ENCODE data around the gene KLF7.
"Not testable (repeated sequence)": the region's sequence is repeated elsewhere in the genome, so short reads cannot be mapped to it uniquely, and the experiment has no call there.

The KLF7 gene

DNA sequence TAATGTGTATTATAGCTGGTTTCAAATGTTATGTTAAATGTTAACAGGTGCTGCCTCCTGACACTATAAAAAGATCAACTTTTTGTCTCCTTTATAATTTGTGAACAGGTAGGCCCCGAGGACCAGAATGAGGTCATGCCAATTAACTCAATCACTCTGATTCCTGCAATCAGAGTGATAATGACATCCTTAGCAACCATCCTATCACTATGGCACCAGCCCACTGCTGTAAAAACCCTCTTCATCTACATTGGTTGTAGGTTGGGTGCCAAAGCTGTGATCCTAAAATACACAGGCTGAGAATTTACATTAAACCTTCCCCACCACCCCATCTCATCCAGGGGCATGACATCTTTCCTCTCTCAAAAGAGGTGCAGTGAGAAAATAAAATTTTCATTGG, 122.9 kb downstream of the KLF7 start:
- H3K4me3 ChIP-seq (ENCODE audit: low read depth, low read length): no peak overlapping the region
- no peak for DNase-seq (ENCODE audit: low read depth)

DNA sequence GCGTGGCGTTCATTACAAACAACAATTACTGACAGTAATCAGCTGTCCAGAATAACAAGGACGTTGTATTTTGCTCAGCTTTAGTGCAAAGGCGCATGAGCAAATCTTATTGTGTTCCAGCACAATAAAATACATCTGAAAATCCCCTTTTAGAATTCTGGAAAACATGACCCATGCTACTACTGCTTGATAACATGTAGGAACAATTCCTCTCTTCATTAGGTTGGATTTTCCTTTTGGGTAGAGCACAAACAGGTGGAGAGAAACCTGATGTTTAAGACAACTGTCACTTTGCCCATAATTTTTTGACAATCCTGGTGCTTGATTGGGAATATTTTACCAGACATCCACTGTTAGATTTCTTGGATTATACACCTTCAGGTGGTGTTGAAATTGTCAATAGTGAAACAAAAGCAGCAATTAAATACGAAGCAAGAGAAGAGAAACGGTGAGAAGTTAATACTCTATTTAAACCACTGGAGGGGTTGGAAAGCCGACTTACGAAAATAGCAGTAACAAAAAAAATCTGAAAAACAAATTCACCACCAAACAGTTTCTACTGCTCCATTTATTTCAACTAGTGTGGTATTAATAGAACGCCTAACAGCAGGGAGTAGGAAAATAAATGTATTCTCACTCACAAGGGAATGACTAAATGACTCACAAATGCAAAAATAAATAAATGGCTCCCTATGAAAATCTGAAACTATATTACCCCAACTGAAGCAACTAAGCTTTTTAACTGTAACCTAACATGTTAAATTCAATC, 123.8 kb downstream of the KLF7 start:
- no peak overlapping the region for H3K4me3 ChIP-seq (ENCODE audit: low read depth, low read length)
- no peak for DNase-seq (ENCODE audit: low read depth)

DNA sequence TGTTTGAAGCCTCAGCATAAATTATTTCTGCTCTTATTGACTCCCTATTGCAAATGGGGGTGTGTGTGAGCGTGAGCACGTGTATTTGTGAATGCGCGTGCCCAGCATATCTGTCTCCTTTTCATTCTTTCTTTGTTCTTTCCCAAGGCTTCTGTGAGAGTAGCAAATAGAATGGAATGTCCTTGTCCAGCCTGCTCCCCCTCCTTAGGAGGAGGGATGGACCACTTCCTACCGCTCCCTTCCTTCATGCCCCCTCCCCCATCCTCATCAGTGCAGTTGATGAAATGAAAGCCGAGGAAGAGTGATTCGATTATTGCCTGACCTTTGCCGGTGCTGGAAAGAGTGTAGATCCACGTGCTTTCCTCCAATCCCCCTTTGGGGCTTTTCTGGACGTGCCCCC, 124.5 kb downstream of the KLF7 start:
- no peak for DNase-seq (ENCODE audit: low read depth)
- H3K4me3 ChIP-seq (ENCODE audit: low read depth, low read length): no peak overlapping the region

DNA sequence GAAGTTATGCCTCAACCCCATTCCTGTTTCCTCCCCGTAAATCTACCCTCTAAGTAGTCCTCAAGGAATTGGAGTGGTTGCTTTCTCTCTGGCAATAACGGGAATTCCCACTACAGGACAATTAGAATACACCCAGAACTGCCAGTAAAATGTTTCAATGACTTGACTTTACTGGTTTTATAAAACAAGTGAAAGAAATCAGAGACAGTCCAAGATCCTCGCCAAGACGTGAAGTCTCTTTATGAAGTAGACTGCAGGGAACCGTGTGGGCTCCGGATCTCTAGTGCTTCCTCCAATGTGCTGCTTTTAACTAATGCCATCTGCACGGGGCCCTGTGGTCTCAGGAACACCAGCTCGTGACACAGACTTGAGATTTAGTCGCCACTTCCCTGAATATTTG, 125.1 kb downstream of the KLF7 start:
- no peak overlapping the region for H3K4me3 ChIP-seq (ENCODE audit: low read depth, low read length)
- no peak for DNase-seq (ENCODE audit: low read depth)

DNA sequence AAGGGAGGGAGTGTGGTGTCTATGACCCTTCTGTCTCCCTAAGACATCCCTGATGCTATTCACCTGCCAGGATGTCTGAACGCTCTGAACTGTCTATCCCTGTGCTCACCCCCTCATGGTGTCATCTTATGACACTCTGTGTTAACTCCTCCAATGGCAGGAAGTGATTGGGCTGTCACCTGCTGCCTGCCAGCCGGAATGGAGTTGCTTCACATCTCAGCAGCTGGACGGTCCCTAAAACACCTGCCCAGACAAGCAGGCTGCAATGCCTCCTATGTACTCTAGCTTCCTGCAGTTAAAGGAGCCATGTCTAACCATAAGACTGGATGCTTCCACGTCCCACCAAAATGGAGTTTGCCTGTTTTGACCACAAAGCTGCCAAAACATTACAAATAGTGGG, 126.5 kb downstream of the KLF7 start:
- no peak overlapping the region for H3K4me3 ChIP-seq (ENCODE audit: low read depth, low read length)
- no peak for DNase-seq (ENCODE audit: low read depth)

DNA sequence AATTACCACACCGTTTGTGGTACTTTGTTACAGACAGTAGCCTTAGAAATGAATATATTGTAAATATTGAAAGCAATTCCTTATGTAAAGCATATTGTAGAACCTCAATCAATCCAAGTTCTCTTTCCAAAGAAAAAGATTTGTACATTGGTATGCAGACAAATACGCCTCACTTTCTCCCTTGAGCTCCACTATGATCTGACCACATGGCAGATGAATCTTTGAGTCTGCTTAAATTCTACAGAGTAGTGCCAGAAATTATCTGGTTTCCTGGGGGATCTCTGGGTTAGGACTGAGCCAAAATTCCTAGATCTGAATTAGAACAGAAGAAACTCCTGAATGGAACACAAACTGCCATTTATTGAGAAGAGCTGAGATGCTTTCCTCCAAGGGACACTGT, 127.4 kb downstream of the KLF7 start:
- DNase-seq (ENCODE audit: low read depth): no peak
- no peak overlapping the region for H3K4me3 ChIP-seq (ENCODE audit: low read depth, low read length)

DNA sequence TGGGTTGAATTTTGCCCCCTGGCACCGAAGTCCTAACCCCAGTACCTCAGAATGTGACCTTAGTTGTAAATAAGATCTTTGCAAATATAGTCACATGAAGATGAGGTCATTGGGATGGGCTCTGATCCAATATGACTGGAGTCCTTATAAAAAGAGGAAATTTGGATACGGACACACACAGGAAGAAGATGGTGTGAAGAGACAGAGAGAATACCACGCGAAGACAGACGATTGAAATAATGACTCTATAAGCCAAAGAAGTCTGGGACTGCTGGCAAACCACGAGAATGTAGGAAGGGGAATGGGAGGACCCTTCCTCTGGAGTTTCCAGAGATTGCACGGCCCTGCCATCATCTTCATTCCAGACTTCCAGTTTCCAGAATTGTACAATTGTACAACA, 127.9 kb downstream of the KLF7 start:
- DNase-seq (ENCODE audit: low read depth): no peak
- no peak overlapping the region for H3K4me3 ChIP-seq (ENCODE audit: low read depth, low read length)

DNA sequence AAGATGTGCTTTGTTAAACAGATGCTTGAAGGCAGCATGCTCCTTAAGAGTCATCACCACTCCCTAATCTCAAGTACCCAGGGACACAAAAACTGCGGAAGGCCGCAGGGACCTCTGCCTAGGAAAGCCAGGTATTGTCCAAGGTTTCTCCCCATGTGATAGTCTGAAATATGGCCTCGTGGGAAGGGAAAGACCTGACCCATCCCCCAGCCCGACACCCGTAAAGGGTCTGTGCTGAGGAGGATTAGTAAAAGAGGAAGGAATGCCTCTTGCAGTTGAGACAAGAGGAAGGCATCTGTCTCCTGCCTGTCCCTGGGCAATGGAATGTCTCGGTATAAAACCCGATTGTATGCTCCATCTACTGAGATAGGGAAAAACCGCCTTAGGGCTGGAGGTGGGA, 128.7 kb downstream of the KLF7 start:
- not testable (repeated sequence) for H3K4me3 ChIP-seq (ENCODE audit: low read depth, low read length); DNase-seq (ENCODE audit: low read depth)

DNA sequence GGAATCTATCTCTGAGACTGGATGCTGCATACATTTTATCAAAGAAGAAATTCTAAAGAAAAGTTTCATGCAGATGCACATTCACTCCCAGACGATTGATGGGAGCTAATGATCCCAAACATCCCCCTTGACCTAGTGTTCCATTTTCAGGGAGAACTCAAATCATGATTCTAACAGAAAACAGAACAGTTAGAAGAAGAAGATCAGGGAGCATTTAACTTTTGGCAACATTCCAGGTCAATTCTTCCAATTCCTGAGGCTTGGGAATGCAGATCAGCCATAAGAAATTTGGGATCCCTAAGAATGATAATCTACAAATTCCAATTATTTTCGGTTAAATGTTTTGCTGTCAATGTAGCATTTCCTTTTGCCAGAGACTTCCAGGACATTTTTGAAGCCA, 129.9 kb downstream of the KLF7 start:
- DNase-seq (ENCODE audit: low read depth): no peak

DNA sequence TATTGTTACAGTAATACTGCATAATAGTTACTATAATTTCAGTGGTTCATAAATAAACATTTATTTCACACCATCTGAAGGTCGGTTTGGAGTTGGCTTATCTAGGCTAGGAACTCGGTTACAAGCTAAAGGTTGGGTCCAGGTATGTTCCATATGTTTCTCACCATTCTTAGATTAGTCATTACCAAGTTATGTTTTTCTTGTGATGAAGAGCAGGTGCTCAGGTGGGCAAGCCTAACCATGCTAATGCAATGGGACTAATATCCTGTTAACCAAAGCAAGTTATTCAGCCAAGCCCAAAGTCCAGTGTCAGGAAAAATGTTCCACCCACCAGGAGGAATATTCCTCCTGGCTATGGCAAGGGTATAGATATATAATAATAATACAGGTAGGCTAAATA, 133.3 kb downstream of the KLF7 start:
- no peak for DNase-seq (ENCODE audit: low read depth)
- H3K4me3 ChIP-seq (ENCODE audit: low read depth, low read length): no peak overlapping the region

More for the DNA sequence above, 129.9 kb downstream of the KLF7 start:
- no peak overlapping the region for H3K4me3 ChIP-seq (ENCODE audit: low read depth, low read length)

All from skeletal muscle cell (primary cell).